ACHN (cell line): ENCODE results near the gene DCAF15.
"Not testable (repeated sequence)": the region's sequence is repeated elsewhere in the genome, so short reads cannot be mapped to it uniquely, and the experiment has no call there.

Experiments used
- DNase-seq: peaks from one replicate; pipeline ENCODE4 v3.0.0-alpha.2; 2015
- in situ Hi-C: cut with HindIII; loops from 2 replicates; pipeline ENCODE4 v1.10.0; 2017; ENCODE audit warnings: low sequenced_read_pairs, low pct_ligation_motif_present, low pct_unique_long_range_greater_than_20kb

Gene DCAF15

GRCh38 chr19:13952154-13952930 is at the start of gene DCAF15:
Gene DCAF15 (plus strand): TSS chr19:13952509. CDS start chr19:13952513, 4 bp downstream.
- peak; percentile 98 for DNase-seq
- in situ Hi-C loops, result no loop called here

DNA sequence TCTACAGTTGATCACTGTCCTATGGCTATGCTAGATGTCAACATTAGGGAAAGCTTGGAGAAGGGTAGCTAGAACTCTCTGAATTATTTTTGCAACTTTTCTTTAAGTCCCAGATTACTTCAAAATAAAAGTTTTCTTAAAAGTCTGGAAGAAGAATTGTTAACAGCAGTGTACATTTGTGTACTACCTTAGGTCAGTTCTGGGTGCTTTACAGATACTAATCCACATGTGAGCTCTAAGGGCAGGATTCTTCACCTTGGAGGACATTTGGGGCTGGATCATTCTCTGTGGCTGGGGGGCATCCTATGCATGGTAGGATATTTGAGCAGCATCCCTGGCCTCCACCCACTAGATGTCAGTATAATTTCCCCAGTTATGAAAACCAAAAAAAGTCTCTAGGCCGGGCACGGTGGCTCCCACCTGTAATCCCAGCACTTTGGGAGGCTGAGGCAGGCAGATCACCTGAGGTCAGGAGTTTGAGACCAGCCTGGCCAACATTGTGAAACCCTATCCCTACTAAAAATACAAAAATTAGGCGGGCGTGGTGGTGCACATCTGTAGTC is 49.2 kb upstream of the DCAF15 start:
- DNase-seq, result no peak
- in situ Hi-C loops, result no loop called here

GRCh38 chr19:13905634-13906520 is 46.4 kb upstream of the DCAF15 start, which contains the start of the genes BRME1 and CC2D1A:
Gene BRME1 (minus strand): TSS chr19:13906117. CDS start chr19:13904892, 1,225 bp downstream.
Gene CC2D1A (plus strand): TSS chr19:13906201. CDS start chr19:13906442, 241 bp downstream.
- peak; percentile 87 for DNase-seq
- in situ Hi-C loops, result no loop called here

- no peak for DNase-seq
Measured at GRCh38 chr19:13906521-13906904, 45.8 kb upstream of the DCAF15 start.

DNA sequence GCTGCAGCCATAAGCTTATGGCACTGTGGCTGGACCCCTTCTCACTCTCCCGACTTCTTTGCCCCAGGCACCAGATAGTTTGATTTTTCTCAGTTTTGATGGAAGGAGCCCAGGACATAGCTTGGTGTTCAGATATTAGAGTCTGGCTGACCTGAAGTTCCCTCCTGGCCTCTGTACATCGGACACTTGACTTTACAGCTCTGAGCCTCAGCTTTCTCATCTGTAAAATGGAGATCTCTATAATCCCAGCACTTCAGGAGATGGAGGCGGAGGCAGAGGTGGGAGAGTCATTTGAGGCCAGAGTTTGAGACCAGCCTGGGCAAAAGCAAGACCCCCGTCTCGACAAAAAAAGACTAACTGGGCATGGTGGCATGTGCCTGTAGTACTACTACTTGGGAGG is 45.4 kb upstream of the DCAF15 start:
- DNase-seq, result no peak
- in situ Hi-C loops, result no loop called here

More at GRCh38 chr19:13906521-13906904, 45.8 kb upstream of the DCAF15 start:
- in situ Hi-C loops, result no loop called here

DNA sequence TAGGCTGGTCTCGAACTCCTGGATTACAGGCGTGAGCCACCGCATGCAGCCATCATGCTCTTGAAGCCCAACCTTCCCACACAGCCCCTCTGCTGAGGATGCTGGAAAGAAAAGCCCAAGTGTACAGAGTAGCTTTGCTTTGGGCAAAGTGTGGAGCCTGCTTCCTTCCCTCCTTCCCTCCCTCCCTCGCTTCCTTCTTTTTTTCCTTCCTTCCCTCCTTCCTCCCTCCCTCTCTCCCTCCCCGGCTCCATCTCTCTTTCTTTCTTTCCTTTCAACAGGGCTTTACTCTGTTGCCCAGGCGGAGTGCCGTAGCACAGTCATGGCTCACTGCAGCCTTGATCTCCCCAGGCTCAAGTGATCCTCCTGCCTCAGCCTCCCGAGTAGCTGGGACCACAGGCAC is 43.6 kb upstream of the DCAF15 start:
- no peak for DNase-seq
- in situ Hi-C loops, result no loop called here

- in situ Hi-C loops, result no loop called here
- DNase-seq, result no peak
Measured at GRCh38 chr19:13909430-13909829, 42.9 kb upstream of the DCAF15 start.

DNA sequence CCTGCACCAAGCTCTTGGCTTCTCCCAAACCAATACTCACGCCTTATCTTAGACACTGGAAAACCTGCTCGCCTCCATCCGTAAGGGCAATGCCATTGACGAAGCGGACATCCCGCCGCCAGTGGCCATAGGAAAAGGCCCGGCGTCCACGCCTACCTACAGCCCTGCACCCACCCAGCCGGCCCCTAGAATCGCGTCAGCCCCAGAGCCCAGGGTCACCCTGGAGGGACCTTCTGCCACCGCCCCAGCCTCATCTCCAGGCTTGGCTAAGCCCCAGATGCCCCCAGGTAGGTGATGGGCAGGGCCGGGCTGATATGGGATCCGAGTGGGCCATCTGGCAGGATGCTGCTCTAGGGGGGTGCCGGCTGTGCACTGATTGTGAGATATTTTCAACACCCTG is 39.0 kb upstream of the DCAF15 start:
- in situ Hi-C loops, result no loop called here
- DNase-seq, result no peak

DNA sequence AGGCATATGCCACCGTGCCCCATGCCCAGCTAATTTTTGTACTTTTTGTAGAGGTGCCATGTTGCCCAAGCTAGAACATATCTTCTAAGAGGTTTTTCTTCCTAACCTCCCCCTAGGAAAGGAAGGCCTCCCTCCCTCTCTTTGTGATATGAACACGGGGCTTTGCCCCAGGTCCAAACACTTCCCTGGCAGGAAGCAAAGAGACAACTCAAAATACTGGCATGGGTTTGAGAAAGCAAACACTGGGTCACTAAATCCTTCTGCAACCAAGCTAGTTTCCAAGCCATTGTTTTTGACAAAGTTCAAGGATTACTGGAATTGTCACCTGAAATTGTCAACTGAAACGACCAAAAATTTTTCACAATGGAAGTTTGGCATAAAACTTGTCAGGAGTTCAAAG is 37.5 kb upstream of the DCAF15 start:
- in situ Hi-C loops, result no loop called here

GRCh38 chr19:13917888-13918406 is 34.4 kb upstream of the DCAF15 start:
- DNase-seq, result no peak
- in situ Hi-C loops, result no loop called here

More for the DNA sequence above, 37.5 kb upstream of the DCAF15 start:
- DNase-seq, result no peak

GRCh38 chr19:13918726-13919411 is 33.4 kb upstream of the DCAF15 start:
- in situ Hi-C loops, result no loop called here
- no peak for DNase-seq

DNA sequence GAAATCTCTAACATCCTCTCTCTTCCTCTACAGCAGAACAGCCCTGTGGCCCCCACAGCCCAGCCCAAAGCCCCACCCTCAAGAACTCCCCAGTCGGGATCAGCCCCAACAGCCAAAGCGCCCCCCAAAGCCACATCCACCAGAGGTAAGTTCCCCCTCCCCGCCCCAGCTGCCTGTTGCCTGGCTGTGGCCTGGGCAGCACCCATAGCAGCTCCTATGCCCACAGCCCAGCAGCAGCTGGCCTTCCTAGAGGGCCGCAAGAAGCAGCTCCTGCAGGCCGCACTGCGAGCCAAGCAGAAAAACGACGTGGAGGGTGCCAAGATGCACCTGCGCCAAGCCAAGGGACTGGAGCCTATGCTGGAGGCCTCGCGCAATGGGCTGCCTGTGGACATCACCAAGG is 31.8 kb upstream of the DCAF15 start:
- in situ Hi-C loops, result no loop called here
- no peak for DNase-seq

GRCh38 chr19:13920940-13921747 is 31.2 kb upstream of the DCAF15 start:
- in situ Hi-C loops, result no loop called here
- peak; percentile 45 for DNase-seq

DNA sequence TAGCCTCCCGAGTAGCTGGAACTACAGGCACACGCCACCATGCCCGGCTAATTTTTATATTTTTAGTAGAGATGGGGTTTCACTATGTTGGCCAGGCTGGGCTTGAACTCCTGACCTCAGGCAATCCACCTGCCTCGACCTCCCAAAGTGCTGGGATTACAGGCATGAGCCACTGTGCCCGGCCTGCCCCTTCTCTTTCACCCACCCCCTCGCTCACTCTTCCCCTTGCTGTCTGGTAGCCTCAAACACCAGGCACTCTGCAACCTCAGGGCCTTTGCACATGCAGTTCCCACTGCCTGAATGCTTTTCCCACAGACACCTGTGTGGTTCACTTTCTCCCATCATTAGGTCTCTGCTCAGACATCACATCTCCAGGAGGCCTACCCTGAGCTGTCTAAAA is 30.2 kb upstream of the DCAF15 start:
- DNase-seq, in situ Hi-C loops: not testable (repeated sequence)

DNA sequence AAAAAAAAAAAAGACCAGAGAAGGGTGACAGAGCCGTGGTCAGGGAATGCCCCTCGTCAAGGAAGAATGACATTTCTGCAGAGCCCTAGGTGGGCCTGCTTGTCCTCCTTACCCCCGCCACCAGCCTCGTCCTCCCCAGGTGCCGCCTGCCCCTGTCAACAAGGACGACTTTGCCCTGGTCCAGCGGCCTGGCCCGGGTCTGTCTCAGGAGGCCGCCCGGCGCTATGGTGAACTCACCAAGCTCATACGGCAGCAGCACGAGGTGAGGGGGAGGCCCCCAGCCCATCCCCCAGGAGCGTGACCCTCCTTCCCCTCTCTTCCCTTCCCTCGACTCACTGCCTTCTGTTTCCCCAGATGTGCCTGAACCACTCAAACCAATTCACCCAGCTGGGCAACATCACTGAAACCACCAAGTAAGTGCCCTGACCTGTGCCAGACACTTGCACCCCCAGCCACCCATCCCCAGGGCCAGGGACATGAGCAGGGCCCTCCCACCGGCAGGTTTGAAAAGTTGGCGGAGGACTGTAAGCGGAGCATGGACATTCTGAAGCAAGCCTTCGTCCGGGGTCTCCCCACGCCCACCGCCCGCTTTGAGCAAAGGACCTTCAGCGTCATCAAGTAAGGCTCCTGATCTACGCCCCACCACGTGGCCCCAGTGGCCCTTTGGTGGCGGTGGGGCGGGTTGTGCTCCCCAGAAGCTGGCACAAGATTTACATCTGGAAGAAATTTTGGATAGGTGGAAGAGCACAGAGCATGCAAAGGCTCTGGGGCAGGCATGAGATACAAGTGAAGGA is 28.9 kb upstream of the DCAF15 start:
- no peak for DNase-seq
- in situ Hi-C loops, result no loop called here

DNA sequence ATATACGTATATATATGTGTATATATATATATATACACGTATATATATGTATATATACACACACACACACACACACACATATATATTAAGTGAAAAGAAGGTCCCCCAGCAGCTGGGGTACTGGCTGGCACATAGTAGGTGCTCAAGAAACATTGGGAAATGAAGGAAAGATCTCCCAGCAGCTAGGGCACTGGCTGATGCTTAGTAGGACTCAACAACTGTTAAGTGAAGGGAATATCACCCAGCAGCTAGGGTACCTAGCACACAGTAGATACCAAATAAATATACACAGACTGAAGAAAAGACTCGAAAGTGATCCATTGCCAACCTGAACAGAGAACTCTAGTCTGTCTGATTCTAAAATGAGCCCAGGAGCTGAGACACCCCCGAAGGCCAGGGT is 26.3 kb upstream of the DCAF15 start:
- in situ Hi-C loops, result no loop called here
- DNase-seq, result no peak

DNA sequence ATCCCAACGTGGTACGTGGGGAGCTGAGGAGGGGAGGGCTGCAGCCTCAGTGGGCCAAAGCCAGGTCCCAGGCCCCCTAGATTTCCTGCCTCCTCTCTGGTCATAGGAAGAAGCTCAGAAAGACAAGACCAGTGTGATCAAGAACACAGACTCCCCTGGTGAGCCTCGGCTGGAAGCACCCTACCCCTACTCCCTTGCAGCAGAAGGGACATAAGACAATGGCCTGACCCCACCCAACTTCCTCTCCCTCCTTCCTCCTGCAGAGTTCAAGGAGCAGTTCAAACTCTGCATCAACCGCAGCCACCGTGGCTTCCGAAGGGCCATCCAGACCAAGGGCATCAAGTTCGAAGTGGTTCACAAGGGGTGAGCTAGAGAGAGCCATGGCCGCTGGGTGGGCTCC is 25.6 kb upstream of the DCAF15 start:
- DNase-seq, result no peak
- in situ Hi-C loops, result no loop called here
